ENCODE measurements around the gene CGB1. TPM values are rescaled to one million over a fixed set of nuclear protein-coding genes. Genes with fewer than 3 reads are reported as not detected.
"Not testable (repeated sequence)": the region's sequence is repeated elsewhere in the genome, so short reads cannot be mapped to it uniquely, and the experiment has no call there.

Gene CGB1
- total RNA-seq, 1 donor from 2014 or later = not detected

DNA sequence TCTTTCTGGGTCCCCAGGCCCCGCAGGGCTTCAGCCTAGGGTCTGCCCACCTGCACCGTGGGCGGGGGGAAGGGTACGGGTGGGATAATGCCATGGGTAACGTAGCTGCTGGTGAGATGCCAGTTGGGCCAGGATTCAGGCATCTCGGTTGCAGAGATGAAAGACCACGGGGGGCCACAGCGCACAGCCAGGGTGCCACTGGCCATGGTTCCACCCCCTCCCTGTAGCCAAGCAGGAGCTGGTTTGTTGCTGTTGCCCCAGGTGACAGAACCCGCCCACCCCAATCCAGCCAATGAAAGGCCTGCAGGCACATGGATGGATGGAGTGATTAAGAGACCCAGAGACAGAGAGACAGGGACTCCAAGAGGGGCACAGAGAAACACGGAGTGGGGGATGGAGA is 21.9 kb upstream of the CGB1 start:
- DNase-seq (ENCODE audit: low spot score) = no peak

DNA sequence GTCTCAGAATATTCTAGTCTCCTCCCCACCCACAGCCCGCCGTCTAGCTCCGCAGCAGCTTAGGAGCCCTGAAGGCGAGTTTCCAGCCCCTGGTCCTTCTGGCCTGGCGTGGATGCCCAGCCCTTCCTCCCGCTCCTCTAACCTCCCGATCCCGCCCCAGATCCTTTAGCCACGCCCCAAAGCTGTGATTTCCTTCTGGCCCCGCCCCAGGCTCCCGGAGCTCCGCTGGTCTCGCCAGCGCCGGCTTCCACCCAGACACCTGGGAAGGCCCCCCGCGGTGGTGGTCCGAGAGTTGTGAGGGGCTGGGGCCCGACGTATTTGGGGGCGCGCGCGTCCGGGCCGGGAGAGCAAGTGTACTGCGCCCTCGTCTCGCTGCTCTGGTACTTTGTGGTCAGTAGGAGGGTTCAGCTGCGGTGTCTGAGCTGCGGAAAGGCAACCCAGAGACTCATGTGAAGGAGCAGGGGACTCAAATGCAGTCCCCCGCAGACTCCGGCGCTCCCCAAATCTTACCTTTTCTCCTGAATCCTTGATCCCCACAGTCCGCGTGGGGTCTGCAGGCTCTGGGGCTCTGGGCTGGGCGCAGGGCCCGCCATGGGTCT is 21.0 kb upstream of the CGB1 start, which contains the start of gene CGB7:
TSS of gene CGB7 (minus strand) at position 114 of the 599 bp plus-strand sequence. CDS start 2,374 bp downstream, outside the sequence.
- no peak for DNase-seq (ENCODE audit: low spot score)

DNA sequence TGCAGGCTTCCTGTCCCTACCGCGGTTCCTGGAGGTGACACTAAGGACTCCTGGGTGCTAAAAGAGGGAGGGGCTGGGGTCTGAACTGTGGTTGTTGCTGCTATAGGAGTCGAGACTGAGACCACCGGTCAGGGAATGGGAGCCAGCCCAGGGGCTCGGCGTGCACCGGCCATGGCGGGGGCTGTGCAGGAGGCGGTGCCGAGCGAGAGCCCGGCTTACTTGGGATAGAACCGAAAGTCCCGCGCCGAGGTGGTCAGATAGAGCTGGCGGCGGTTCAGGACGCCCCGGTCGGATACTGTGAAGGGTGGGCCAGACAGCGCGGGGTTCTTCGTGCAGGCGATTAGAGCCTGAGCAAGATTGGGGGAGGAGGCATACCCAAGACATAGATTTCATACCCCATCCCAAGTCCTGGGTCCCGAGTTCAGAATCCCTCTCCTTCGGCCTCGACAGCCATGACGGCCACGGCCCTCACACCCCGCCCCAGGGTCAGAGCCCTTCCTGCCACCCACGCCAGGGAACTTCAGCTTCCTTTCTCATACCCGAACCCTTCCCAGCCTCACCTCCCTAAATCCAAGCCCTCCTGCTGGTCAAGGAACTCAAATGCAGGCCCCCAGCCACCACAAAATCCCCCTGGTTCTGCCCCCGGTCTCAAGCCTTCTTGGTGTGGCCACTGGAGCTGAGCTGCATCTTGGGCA is 20.4 kb upstream of the CGB1 start:
- DNase-seq (ENCODE audit: low spot score) = not testable (repeated sequence)

DNA sequence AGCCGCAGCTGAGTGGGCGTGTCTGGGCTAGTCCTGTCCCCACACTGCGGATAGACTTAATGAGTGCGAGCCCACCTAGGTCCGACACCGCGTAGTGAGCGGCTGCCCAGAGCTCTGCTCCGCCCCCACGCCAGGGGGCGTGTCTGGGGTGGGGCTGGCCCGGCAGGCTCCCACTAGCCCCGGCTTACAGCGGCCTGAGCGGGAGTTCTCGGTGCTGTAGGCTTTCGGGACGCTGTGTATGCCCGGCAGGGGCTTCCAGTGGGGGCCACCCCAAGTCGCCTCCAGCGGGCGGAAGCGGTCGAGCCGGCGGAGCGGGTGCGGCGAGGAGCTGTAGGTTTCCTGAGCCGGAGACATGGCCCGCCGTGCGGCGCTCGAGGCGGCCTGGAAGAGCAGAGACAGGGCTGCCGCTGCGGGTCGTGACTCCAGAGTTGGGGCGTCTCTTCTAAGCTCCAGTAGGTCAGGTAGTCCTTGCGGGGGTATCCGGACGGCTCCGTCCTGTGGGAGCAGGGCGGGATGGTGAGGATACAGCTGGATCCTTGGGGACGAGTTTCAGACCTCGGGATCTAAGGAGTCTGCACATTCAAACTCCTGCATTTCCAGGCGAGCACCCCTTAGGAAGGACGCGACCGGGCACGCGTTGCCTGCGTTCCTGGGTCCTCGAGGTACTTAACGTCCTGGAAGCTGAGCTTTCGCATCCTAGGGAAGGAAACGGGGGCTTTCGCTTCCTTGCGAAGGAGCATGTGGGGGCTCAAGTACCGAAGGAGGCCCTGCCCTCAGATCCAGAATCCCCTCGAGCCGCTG is 19.6 kb upstream of the CGB1 start:
- DNase-seq (ENCODE audit: low spot score) = no peak

DNA sequence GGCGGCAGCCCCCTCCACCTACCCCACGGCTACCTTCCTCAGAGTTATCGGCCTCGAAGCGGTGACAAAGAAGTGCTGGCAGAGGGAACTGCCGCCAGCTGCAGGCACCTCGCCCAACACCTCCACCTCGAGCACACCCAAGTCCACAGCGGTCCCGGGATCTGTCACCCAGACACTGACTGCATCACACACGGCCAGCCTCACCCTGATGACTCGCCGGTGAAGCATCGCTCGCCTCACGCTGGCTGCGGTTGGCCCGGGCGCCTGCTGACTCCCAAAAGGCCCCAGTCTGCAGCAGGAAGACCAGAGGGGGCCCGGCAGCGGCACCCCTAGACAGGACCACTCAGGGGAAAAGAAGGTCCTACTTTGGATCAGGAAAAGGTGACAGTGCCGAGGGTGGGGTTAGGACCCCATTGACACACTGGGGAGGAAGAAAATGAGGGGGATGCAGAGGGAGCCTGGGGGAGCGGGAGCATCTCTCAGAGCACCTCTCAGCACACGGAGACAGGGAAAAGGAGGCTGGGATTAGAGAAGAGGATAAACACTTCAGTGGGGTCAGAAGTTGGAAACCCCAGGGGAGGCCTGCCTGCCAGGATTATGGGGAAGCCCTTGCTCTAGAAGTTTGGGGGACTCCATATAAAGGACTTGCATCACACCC is 13.8 kb upstream of the CGB1 start:
- not testable (repeated sequence) for DNase-seq (ENCODE audit: low spot score)

DNA sequence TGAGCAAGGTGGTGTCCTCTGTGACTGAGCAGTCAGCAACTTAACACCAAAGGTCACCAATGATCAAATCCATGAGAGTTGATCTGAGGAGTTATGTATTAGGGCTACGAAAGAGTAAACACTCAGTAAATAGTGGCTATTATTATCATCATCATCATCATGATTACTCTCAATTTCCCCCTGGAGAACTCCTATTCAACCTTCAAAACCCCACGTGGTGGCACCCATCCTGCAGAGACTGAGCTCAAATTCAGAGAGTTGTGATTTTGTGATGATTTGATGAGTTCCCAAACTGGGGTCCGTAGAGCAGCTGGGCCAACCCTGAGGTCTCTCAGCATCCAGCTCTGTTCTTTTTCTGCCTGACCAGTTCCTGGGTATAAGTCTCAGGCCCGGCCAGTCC is 13.1 kb upstream of the CGB1 start:
- DNase-seq (ENCODE audit: low spot score) = not testable (repeated sequence)

DNA sequence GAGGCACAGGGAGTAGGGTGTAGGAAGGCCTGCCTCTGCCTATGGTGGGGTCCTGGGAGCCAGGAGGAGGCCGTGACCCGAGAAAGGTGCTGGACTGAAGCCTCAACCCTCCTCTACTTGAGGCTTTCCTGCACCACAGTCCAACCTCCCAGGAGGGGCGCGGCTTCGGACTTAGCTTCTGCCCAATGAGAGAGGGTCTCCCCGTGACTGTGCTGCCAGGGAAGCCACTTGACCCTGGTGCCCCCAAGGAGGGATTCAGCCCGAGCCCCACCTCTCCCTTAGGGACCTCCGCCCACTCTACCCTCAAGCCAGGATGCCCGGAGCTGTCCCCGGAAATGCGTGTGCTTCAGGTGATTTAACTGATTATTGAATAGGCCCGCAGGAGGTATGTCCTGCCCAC is 12.3 kb upstream of the CGB1 start, which contains the start of gene CGB8:
TSS of gene CGB8 (minus strand) at position 101 of the 400 bp plus-strand sequence. CDS start 372 bp downstream, outside the sequence.
- not testable (repeated sequence) for DNase-seq (ENCODE audit: low spot score)

DNA sequence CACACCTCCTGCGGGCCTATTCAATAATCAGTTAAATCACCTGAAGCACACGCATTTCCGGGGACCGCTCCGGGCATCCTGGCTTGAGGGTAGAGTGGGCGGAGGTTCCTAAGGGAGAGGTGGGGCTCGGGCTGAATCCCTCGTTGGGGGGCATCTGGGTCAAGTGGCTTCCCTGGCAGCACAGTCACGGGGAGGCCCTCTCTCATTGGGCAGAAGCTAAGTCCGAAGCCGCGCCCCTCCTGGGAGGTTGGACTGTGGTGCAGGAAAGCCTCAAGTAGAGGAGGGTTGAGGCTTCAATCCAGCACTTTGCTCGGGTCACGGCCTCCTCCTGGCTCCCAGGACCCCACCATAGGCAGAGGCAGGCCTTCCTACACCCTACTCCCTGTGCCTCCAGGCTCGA is 6.9 kb upstream of the CGB1 start, which contains the start of gene CGB5:
TSS of gene CGB5 (plus strand) at position 301 of the 400 bp plus-strand sequence. CDS start 362 bp downstream, outside the sequence.
- DNase-seq (ENCODE audit: low spot score) = not testable (repeated sequence)

DNA sequence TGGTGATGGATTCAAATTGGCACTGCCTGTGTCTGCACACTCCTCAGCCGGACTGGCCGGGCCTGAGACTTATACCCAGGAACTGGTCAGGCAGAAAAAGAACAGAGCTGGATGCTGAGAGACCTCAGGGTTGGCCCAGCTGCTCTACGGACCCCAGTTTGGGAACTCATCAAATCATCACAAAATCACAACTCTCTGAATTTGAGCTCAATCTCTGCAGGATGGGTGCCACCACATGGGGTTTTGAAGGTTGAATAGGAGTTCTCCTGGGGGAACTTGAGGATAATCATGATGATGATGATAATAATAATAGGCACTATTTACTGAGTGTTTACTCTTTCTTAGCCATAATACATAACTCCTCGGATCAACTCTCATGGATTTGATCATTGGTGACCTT is 6.0 kb upstream of the CGB1 start:
- DNase-seq (ENCODE audit: low spot score) = not testable (repeated sequence)

DNA sequence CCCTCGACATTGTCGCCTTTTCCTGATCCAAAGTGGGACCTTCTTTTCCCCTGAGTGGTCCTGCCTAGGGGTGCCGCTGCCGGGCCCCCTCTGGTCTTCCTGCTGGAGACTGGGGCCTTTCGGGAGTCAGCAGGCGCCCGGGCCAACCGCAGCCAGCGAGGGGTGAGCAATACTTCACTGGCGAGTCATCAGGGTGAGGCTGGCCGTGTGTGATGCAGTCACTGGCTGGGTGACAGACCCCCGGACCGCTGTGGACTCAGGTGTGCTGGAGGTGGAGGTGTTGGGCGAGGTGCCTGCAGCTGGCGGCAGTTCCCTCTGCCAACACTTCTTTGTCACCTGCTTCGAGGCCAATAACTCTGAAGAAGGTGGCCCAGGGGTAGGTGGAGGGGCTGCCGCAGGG is 5.5 kb upstream of the CGB1 start:
- DNase-seq (ENCODE audit: low spot score) = no peak

DNA sequence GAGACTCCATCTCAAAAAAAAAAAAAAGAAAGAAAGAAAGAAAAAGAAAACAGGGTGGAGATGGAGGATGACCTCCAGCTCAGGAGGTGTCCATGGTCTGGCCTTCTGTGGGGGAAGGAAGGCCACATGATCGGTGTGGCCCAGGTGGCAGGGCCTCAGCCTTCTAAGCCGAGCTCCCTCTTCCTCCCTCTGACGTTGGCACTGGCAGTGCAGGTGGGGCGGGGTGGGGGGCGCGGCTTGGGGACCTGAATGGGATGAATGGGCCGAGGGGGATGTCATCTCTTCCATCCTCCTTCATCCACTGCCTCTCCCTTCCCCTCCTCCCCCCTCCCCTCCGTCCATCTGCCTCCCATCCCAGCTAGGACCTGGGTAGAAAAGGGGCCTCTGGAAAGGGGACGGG is 3.0 kb upstream of the CGB1 start:
- DNase-seq (ENCODE audit: low spot score) = not testable (repeated sequence)

DNA sequence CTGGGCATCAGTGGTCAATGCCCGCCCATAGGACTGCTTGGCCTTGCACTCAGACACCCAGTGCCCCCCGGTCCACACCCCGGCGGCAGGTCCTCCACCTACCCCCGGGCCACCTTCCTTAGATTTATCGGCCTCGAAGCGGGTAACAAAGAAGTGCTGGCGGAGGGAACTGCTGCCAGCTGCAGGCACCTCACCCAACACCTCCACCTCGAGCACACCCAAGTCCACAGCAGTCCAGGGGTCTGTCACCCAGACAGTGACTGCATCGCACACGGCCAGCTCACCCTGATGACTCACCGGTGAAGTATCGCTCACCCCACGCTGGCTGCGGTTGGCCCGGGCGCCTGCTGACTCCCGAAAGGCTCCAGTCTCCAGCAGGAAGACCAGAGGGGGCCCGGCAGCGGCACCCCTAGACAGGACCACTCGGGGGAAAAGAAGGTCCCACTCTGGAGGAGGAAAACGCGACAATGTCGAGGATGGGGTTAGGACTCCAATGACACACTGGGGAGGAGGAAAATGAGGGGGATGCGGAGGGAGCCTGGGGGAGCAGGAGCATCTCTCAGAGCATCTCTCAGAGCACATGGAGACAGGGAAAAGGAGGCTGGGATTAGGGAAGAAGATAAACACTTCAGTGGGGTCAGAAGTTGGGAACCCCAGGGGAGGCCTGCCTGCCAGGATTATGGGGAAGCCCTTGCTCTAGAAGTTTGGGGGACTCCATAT is 2.0 kb upstream of the CGB1 start:
- DNase-seq (ENCODE audit: low spot score) = not testable (repeated sequence)

DNA sequence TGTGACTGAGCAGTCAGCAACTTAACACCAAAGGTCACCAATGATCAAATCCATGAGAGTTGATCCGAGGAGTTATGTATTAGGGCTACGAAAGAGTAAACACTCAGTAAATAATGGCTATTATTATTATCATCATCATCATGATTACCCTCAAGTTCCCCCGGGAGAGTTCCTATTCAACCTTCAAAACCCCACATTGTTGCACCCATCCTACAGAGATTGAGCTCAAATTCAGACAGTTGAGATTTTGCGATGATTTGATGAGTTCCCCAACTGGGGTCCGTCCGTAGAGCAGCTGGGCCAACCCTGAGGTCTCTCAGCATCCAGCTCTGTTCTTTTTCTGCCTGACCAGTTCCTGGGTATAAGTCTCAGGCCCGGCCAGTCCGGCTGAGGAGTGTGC is 1.4 kb upstream of the CGB1 start:
- DNase-seq (ENCODE audit: low spot score) = not testable (repeated sequence)

DNA sequence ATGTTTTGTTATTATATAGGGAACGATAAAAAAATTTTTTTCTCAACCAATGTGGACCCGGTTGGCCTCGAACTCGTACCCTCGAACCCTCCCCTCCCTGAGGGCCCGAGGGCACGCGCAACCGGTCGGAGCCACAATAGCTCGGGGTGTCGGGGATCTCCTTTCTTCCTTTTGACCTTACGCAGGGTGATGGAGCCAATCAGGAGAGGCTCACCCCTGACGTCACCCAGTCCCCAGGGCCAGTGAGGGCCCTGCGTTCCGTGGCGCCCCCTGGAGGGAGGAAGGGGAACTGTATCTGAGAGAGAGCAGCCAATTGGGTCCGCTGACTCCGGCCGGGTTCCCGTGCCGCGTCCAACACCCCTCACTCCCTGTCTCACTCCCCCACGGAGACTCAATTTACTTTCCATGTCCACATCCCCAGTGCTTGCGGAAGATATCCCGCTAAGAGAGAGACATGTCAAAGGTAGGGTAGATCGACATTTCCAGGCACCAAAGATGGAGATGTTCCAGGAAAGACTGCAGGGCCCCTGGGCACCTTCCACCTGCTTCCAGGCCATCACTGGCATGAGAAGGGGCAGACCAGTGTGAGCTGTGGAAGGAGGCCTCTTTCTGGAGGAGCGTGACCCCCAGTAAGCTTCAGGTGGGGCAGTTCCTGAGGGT is 4.9 kb downstream of the CGB1 start, which contains the start of gene CGB2:
TSS of gene CGB2 (plus strand) at position 249 of the 660 bp plus-strand sequence. CDS start at position 455, 206 bp downstream.
- DNase-seq (ENCODE audit: low spot score) = not testable (repeated sequence)

DNA sequence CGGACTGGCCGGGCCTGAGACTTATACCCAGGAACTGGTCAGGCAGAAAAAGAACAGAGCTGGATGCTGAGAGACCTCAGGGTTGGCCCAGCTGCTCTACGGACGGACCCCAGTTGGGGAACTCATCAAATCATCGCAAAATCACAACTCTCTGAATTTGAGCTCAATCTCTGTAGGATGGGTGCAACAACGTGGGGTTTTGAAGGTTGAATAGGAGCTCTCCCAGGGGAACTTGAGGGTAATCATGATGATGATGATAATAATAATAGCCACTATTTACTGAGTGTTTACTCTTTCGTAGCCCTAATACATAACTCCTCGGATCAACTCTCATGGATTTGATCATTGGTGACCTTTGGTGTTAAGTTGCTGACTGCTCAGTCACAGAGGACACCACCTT is 6.4 kb downstream of the CGB1 start:
- DNase-seq (ENCODE audit: low spot score) = not testable (repeated sequence)

DNA sequence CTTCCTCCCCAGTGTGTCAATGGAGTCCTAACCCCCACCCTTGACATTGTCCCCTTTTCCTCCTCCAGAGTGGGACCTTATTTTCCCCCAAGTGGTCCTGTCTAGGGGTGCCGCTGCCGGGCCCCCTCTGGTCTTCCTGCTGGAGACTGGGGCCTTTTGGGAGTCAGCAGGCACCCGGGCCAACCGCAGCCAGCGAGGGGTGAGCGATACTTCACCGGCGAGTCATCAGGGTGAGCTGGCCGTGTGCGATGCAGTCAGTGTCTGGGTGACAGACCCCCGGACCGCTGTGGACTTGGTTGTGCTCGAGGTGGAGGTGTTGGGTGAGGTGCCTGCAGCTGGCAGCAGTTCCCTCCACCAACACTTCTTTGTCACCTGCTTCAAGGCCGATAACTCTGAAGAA is 6.9 kb downstream of the CGB1 start:
- DNase-seq (ENCODE audit: low spot score) = not testable (repeated sequence)

DNA sequence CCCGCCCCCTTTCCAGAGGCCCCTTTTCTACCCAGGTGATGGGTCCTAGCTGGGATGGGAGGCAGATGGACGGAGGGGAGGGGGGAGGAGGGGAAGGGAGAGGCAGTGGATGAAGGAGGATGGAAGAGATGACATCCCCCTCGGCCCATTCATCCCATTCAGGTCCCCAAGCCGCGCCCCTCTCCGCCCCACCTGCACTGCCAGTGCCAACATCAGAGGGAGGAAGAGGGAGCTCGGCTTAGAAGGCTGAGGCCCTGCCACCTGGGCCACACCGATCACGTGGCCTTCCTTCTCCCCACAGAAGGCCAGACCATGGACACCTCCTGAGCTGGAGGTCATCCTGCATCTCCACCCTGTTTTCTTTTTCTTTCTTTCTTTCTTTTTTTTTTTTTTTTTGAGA is 8.0 kb downstream of the CGB1 start:
- not testable (repeated sequence) for DNase-seq (ENCODE audit: low spot score)

DNA sequence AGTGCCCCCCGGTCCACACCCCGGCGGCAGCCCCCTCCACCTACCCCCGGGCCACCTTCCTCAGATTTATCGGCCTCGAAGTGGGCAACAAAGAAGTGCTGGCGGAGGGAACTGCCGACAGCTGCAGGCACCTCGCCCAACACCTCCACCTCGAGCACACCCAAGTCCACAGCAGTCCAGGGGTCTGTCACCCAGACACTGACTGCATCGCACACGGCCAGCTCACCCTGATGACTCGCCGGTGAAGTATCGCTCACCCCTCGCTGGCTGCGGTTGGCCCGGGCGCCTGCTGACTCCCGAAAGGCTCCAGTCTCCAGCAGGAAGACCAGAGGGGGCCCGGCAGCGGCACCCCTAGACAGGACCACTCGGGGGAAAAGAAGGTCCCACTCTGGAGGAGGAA is 11.1 kb downstream of the CGB1 start:
- DNase-seq (ENCODE audit: low spot score) = not testable (repeated sequence)

DNA sequence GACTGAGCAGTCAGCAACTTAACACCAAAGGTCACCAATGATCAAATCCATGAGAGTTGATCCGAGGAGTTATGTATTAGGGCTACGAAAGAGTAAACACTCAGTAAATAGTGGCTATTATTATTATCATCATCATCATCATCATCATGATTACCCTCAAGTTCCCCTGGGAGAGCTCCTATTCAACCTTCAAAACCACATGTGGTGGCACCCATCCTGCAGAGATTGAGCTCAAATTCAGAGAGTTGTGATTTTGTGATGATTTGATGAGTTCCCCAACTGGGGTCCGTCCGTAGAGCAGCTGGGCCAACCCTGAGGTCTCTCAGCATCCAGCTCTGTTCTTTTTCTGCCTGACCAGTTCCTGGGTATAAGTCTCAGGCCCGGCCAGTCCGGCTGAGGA is 11.6 kb downstream of the CGB1 start:
- not testable (repeated sequence) for DNase-seq (ENCODE audit: low spot score)

DNA sequence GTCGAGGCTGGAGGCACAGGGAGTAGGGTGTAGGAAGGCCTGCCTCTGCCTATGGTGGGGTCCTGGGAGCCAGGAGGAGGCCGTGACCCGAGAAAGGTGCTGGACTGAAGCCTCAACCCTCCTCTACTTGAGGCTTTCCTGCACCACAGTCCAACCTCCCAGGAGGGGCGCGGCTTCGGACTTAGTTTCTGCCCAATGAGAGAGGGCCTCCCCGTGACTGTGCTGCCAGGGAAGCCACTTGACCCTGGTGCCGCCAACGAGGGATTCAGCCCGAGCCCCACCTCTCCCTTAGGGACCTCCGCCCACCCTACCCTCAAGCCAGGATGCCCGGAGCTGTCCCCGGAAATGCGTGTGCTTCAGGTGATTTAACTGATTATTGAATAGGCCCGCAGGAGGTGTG is 12.5 kb downstream of the CGB1 start, which contains the start of gene CGB3:
TSS of gene CGB3 (minus strand) at position 101 of the 400 bp plus-strand sequence. CDS start 362 bp downstream, outside the sequence.
- not testable (repeated sequence) for DNase-seq (ENCODE audit: low spot score)
